Measurements from ENCODE around the gene ANO1.

ANO1 gene

DNA sequence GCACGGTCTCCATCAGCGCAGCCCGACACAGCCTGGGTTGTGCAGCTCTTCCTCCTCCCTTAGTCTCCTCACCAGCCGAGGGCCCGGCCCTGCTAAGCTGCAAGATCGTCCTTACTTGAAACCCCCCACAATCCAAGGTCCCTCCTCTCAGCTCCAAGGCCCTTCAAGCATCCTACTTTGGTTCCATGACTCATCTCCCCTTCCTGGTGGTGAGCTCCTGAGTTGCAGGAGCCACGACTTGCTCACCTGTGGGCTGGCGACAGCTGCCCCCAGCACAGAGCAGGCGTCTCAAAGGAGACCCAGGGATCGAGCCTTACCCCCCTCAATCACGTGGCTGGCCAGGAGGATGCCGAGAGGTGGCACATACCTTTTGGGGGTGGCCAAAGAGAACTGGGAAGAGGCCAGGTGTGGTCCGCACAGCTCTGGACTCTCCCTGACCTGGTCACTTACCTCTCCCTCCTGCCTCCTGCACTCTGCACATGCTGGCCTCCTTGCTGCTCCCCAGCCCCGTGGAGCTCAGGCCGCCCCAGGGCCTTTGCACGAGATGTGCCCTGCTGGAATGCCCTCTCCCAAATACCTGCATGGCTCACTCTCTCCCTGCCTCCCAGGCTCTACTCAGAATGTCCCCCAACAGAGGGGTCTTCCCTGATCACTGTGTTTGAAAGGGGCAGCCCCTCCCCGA is 89.7 kb downstream of the ANO1 start:
- no peak for DNase-seq

DNA sequence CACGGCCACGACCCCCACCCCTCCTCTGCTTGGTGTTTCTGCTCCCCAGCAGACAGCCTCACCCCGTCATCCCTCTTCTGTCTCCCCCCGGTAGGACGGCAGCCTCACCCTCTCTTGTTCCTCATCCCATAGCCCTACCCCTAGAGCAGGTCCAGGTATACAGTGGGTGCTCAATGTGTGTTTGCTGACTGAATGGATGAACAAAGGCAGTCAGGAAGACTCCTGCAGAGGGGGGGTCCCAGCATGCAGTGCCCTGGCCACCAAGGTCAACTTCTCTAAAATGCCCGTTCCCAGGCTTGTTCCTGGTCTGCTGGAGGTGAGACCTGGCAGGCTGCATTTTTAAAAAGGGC is 90.3 kb downstream of the ANO1 start:
- no peak for DNase-seq

DNA sequence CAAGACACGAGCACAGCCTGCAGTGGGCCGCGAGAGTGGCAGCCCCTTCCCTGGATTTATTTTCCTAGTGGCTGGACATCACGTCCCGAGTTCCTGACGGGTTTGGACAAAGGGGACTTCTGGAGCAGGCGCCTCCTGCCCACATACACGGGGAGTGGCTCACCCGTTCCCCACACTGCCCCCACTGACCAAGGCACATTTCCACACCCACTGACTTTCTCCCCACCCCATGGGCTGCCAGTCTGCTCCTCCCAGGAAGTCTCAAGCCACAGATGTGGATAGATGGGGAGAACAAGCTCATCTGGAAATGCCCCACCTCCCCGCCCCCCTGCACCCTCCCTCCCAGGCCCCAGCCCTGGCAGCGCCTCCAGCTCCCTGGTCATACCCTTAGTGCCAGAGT is 91.0 kb downstream of the ANO1 start:
- no peak for DNase-seq

DNA sequence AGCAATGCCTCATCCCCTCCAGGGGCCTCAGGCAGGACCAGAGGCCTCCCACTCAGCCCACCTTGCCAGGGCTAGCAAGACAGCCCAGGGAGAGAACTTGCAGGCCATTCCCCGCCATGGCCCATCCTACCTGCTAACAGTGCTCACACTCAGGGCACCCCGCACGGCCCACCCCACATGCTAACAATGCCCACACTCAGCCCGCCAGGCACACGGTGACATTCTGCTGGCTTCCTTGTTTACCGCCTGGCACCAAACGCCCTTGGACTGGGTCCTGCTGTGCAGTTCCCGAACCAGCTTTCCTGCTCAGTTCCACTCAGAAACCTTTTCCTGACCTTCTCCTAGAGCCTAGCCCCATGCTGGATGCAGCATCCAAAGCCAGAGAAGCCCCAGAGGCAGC is 91.5 kb downstream of the ANO1 start:
- DNase-seq: no peak

DNA sequence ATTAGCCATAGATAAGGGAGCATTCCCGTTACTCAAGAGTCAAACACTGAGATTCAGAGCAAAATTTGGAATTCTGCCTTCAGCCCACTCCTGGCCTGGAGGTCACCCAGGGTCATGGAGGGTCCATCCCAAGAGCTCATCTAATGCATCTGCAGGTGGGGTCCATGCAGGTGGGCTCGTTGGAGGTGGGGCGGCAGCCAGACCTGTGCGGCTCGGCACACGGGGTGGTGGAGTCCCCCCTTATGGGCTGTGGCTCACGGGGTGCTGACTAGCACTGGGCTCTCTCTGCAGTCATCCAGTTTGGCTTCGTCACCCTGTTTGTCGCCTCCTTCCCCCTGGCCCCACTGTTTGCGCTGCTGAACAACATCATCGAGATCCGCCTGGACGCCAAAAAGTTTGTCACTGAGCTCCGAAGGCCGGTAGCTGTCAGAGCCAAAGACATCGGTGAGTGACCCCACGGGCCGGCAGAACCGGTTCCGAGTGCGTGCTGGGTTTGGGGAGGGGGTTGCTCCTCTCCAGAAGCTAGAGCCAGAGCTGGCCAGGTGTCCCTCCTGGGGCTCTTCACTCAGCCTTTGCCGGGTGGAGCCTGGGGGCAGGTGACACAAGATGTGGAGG is 92.6 kb downstream of the ANO1 start:
- no peak for DNase-seq

DNA sequence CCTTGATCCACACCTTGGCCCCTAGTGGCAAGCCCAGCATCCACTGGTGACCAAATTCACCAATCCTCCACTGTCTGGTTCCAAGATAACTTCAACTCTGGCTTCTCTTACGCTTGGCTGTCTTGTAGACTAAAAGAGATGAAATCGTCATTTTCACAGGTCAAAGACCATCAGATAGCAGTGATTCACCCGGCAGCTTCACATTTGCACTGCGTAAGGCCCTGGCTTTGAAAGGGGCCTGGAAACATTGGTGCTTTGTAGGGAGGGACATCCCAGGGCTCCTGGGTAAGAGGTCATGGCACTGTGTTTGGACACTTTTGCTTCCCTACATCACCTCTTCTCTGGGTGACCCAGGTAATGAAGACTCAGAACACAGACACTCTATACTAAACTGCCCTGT is 94.9 kb downstream of the ANO1 start:
- no peak for DNase-seq

DNA sequence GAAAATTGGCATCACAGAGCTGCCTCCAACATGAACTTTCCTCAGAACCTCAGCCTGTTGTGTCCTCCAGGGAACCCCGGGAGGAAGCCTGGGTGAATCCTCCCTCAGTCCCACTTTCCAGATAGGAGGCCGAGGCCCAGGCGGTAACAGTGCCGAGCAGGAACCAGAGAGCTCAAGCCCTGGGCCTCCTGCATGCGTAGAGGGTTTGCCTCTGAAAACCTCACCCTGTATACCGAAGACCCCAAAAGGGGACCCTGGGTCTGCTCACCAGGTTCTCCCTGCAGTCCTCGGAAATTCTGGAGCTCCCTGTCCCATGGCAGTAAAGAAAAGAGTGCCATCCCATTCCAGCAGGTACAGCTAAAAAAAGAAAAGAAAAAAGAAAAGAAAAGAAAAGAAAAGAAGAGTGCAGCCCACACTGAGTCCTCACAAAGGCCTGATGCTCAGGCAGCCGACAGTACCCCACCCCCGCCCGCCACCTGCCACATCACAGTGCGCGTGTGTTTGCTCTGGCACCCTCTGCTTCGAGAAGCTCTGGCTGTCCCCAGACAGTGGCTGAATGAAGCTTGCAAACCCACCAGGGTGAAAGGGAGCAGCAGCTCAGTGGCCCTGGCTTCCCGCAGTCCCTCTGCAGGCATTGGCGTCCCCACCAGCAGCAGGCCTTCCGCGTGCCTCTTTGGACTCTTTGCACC is 96.6 kb downstream of the ANO1 start:
- no peak for DNase-seq

DNA sequence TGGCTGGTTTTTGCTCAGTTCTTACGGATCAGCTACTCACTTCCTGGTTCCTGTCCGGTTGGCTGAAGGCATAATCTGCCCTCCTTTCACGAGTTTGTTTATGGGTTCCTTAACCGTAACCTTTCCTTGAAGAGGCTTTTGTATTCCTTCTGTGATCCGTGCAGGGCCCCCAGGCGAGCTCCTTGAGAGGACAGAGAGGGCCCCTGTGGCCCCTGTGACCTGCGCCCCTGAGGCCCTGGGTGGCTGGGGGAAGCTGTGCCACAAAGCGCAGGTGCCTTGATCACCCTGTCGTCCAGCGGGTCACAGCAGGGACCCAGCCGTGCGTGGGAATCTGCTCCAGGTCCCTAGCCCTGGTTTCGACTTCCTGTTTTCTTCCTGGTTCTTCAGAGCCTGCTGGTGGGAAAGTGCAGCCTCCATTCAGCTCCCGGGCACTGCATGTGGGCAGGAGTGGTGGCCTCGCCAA is 97.2 kb downstream of the ANO1 start:
- DNase-seq: no peak

DNA sequence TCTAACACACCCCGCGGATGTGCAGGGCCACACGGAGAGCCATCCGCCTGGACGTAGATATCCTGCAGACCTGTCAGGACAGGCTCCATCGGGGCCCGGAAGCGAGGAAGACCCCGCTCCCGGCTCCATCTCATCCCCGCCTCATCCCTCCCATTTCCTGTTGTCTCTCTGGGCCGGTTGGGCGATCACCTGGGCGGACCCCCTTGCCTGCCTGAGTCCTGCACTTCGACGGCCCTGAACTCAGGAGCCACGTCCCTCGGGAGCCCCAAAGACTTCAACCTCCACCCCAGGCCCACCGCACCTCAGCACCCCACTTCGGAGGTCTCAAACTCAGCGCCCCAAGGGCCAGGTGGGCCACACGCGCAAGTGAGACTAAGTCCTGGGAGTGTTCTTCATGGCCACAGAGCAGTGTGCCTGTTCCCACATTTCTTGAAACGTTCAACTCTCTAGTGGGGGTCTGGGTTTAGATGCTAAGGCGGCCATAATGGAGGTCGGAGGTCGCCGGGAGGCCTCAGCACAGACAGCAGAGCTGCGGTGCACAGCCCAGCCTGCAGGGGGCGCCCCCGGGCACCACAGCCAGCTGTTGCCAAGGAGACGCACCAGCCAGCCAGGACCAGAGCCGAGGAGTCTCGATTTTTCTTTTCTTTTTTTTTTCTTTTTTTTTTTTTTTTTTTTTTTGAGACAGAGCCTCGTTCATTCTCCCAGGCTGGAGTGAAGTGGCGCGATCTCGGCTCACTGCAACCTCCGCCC is 99.0 kb downstream of the ANO1 start:
- no peak for DNase-seq

DNA sequence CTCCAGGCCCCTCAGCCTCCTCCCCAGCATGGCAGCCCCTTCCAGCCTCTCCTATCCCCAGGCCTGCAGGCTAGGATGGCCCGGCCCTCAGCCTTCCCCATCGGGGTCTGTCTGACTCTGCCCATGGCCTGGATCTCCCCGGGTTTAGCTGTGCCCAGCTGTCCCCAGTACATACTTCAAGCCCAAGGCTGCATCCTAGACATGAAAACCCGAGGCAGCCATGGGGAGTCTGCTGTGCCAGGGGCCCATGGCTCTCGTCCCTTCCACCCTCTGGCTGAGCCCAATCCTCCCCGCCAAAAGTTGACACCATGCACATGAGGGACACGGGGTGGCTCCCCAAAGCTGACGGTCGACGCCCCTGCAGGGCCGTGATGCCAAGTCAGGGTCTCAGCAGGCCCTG is 102.8 kb downstream of the ANO1 start:
- DNase-seq: no peak

DNA sequence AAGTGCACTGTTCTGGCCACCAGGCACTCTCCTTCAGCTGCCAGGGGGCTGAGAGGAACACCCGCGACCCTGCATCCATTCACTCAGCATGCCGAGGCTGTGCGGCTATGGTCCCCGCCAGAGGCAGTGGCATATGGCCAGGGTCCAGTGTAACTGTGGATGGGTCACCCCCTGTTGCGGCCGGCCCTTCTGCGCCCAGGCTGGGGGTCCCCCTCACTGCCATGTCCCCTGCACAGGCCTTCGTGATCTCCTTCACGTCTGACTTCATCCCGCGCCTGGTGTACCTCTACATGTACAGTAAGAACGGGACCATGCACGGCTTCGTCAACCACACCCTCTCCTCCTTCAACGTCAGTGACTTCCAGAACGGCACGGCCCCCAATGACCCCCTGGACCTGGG is 104.1 kb downstream of the ANO1 start:
- DNase-seq: no peak

DNA sequence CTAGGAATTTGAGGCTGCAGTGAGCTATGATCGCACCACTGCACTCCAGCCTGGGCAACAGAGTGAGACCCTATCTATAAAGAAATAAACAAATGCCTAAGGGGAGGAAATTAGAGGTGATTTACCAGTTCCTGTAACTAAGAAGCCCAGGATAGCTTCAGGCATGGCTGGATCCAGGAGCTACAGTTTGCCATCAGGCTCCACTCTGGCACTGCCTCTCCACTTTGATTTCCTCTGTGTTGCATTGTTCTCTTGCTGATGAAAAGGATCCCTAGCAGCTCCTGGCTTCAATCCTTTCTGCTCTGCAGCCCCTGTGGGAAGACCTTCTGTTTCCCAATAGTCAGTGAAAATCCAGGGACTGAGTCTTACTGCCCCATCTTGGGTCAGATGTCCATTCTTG is 104.9 kb downstream of the ANO1 start:
- no peak for DNase-seq

DNA sequence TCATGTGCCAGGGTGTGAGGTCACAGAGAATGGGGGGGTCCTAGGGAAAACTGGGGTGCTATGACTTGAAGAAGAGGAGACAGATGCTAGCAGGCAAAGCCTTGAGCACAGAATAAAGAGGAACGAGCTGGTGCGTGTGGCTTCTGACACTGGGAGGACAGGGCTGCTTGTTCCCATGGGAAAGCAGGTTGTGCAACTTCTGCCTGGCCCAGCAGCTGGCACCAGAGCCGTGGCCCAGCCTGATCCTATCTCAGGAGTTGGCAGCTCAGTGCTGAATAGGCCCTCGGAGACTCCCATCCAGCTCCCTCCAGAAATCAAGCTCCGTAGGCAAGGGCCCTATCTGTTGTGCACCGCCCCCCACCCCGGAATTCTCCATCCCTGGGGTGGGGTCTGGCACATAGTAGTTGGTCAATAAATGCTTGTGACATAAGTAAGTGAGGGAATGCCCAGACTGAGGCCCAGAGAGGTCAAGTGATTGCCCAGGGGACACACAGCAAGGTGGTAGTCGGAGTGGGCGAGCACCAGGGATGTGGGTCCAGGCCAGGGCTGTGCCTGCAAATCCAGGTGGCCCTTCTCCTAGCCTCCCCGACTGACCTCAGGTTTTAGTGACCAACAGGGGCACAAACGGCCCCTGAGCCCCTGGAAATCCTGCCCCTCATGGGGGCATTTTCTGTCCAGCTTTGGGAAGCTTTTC is 105.5 kb downstream of the ANO1 start:
- DNase-seq: no peak

DNA sequence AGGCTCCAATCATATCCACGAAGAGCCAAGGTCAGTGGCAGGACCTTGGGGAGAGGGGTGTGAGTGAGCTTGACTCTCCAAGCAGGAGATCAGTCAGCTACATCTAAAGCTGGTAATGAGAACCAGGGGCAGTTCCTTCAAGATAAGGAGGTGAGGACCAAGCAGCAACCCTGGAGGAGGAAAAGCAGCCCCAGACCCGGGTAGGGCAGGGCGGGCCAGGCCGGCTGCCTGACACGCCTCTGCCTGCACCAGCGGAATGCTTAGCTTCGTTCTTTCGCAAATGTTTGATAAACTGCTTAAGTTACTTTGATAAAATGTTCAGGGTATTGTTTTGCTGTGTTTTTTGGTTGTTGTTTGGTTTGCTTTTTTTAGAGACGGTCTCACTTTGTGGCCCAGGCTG is 106.3 kb downstream of the ANO1 start:
- DNase-seq: no peak

DNA sequence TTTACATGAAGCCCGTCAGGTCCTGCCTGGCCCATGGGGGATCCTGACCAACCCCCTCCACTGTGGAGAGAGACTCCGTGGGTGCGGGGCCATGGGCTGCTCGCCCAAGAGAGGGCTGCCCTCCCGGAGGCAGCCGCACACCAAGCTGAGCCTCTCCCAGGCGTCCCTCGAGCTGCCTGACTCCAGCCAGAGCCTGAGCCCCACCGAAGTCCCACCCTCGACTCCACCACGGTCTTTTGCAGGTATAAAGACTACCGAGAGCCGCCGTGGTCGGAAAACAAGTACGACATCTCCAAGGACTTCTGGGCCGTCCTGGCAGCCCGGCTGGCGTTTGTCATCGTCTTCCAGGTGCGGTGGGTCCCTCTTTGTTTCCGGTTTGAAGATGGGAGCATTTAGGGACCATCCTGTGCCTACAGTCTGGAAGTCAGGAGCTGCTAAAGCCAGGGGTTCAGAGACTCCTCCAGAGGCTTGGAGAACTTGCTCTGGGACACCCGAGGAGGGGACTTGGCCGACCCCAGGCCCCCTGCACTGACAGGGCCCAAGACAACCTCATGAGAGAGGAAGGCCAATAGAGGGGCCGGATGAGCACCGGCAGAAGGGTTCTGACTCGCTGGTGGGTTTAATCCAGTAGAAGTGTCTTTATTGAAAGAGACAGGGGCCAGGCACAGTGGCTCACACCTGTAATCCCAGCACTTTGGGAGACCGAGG is 107.4 kb downstream of the ANO1 start:
- DNase-seq: no peak

DNA sequence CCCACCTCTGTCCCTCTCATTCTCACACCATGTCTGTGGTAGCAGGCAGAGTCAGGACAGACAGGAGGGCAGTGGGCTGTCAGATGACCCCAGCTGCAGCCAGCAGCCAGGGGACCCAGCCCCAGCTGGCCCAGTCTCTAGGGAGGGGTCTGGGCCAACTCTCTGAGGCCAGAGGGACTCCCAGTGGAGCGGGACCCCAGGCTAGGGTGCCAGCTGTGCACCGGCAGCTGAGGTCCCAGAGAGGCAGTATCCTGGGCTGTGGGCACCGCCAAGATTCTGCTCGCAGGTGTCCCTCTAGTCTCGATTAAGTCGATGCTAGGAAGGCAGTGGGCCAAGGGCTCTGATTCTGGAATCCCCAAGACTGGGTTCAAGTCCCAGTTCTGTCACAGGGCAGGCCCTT is 108.3 kb downstream of the ANO1 start:
- DNase-seq: no peak

DNA sequence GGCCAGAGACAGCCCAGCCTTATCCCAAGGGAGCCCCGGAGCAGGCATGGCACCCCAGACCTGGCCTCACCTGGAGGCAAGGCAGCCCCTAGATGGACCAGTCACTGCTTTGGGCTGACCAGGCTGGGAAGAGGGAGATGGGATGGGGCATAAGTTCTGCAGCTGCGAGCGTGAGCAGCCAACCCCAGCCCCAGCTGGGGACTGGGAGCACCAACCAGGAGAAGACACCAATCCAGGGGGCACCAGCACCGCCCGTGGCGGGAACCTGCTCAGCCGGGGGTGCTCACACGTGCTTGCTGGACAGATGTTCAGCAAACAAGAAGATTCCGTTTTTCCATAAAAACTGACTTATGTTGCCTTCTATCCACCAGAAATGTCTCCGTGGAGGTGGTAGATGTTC is 108.8 kb downstream of the ANO1 start:
- DNase-seq: no peak

DNA sequence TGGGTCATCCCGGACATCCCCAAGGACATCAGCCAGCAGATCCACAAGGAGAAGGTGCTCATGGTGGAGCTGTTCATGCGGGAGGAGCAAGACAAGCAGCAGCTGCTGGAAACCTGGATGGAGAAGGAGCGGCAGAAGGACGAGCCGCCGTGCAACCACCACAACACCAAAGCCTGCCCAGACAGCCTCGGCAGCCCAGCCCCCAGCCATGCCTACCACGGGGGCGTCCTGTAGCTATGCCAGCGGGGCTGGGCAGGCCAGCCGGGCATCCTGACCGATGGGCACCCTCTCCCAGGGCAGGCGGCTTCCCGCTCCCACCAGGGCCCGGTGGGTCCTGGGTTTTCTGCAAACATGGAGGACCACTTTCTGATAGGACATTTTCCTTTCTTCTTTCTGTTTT is 109.7 kb downstream of the ANO1 start:
- no peak for DNase-seq

DNA sequence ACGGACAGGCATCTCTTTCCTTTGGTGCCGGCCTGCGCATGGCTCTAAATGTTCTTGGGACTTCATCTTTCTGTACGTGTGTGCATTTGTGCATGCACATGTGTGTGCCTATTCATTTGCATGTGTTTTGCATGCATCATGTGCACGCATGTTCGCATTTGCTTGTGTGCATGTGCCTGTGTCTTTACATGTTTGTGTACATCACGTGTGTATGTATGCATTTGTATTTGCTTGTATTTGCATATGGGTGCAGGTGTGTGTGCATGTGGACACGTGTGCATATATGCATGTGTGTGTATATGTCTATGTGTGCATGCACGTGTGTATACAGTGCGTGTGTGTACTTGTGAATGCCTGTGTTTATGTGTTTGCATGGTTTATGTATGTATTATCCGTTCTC is 111.5 kb downstream of the ANO1 start:
- no peak for DNase-seq

DNA sequence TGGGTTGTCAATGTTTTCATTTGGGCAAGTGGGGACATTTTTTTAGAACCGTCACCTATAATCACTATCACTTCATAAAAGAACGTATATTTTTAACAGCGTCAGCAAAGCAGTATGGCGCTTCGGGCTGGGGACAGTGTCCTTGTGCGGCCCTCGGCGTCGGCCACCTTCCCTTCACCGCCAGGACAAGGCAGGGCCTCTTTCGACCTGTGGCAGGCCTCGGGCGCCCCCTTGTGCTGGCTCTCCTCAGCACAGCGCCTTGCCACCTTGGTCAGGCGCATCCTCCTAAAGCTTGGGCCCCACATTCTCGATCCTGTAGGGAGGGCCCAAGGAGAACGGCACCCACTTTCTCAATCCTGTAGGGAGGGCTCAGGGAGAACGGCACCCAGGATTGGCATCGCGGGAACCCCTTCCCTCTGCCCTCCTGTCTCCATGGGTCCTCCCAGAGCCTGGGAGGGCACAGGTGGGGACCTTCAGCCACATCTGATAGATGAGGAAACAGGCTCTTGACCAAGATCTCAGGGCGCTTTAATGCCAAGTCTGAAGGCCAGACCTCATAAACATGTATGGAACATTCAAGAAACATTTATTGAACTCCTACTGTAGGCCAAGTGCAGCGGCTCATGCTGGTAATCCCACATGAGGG is 113.5 kb downstream of the ANO1 start:
- no peak for DNase-seq

DNA sequence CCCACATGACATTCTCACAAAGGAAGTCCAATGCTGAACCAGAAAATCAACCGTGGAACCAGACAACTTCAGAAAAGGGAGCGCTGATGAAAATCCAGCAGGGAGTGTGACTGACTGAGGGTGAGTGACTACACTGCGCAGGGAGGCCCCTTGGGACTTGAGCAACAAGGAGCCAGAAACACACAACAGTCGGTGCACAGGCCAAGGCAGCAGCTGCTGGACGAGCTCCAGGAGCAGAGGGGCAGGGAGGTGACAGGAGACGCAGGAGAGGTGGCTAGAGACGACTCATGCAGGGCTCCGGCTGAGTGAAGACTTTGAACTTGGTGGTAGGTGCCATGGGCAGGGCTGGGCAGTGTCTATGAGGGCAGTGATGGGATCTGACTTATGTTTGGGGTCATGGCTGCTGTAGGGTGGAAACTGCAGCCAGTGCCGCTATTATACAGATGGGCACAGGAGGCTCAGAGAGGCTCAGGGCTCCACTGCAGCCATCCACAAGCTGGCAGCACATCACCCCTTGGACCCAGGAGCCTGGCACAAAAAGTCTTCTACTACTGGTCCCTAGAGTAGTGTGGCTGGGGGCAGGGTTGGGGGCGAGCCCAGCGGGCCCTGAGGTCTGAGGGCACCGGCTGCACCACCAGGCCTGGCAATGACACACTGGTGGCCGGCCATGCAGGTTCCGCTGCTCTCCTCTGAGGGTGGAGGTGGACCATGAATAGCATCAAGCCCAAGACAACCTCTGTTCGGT is 114.7 kb downstream of the ANO1 start:
- DNase-seq: no peak
